ENCODE data around the gene YLPM1.
A peak's percentile ranks its signal among the peaks of the same experiment; 100 is the strongest.

Gene YLPM1

DNA sequence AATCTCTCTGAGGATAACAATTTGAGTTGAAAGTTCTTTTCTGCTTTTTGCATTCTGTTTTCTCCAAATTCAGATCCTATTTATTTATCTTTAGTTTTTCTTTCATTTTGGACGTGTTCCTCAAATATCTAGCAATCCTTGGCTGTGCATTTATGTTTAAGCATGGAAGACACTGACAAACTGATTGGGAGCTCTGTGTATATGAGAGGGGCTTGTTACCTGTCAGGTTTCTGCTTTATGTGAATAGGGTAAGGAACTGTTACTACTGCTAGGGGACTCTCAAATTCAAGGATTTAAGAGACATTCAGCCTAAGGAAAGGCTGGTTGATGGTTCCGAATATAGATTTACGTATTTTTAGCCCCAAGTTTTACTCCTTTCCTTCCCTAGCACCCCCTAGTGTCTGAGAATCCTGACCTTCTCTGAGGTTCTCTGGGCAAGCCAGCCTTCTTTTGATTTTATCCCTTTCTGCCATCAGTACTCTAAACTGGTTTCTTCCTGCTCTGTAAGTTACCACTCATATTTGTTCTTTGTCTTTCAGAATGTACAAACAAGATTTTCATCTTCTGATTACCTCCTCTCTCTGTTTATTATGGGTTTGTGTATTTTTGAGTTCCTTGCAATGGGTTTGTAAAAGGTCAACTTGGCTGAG, 30.5 kb downstream of the YLPM1 start:
- DNase-seq: no peak

DNA sequence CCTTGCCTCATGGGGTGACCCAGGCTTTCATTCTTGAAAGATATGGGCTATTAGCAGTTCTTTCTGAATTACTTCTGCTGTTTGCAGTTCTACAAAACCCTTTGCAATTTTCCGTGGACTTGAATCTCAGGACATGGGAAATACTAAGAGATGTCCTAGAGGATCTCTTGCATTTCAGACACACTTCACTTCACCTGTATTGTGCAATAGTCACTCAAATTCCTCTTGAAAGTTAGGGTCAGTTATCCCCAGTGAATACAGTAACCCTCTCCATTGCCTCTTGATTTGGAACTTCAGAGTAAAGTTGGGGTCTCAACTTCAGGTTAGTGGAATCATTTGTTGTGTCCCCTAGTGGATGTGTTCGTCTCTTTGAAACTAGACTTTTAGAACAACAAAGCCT, 31.8 kb downstream of the YLPM1 start:
- no peak for DNase-seq

DNA sequence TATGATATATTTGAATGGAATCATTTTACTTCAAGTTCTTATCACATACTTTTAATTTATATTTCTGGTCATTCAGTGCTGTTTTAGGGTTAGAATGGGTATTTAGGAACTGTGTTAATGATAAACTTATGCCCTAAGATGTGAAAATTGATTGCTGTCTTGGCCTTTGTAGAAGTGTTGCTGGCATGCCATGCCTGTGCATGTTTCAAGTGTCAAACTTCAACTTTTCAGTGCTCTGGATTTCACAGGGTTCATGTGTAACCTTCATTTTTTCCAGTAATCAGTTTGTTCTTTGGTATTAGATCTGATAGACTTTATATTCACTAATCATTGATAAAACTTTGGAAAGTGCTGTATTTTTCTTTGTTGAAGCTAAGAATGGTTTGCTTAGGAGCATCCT, 36.6 kb downstream of the YLPM1 start:
- no peak for DNase-seq

DNA sequence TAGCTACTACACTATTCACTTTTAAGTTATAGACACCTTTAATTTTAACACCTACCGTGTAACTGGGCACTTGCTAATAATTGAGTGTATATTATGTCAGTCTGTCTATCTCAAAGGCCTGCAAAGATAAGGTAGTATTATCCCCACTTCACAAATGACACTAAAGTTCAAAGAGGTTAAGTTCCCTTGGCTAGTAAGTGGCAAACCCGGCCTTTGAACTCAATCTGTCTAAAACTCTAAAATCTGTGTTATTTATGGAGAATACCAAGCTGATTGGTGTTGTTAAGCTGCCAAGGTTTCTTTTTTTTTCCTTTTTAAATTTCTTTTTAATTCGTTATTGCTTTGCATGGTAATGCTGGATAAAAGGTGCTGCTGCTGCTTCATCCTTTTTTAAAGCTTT, 37.7 kb downstream of the YLPM1 start:
- DNase-seq: no peak

DNA sequence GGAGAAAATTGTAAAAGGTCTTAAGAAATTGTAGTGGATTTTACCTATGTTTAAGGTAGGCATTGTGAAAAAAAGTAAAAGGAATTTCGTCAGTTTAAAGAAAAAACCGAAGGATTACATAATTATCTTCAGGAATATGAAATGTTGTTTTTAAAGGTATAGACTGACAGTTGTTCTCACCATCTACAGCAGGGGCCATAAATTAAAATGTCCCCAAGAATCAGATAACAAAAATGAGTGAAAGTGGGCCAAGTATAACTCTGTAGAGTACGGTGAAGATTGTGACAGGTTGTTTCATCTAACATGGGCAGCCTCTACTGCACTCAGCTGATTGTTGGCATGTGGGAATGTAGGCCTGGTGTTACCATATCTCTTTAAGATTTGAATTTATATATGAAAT, 38.3 kb downstream of the YLPM1 start:
- DNase-seq: no peak

DNA sequence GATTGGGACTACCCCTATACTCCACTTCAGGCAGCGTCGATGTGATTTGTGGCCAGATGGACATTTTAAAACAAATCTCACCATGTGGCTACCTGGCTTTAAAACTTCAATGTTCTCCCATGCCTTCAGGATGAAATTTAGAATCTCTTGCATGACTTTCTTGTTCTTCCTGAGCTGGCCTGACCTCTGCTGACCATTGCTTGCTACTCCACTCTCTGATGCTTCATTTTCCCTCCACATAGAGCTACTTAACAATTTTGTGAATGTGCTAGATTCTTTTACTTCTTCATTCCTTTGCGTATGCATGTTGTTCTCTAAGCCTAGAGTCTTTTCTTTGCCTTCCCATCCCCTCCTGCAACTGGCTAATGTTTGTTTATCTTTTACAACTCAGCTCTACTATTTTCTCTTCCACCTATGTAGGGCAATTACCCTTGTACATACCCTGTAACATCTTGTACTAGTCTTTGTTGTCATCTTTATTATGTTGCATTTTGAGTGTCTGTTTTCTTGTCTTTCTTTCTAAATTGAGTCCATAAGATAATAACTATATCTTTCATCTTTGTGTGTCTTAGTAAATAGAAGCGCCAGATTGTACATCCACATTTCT, 41.2 kb downstream of the YLPM1 start:
- DNase-seq: peak; percentile 62

DNA sequence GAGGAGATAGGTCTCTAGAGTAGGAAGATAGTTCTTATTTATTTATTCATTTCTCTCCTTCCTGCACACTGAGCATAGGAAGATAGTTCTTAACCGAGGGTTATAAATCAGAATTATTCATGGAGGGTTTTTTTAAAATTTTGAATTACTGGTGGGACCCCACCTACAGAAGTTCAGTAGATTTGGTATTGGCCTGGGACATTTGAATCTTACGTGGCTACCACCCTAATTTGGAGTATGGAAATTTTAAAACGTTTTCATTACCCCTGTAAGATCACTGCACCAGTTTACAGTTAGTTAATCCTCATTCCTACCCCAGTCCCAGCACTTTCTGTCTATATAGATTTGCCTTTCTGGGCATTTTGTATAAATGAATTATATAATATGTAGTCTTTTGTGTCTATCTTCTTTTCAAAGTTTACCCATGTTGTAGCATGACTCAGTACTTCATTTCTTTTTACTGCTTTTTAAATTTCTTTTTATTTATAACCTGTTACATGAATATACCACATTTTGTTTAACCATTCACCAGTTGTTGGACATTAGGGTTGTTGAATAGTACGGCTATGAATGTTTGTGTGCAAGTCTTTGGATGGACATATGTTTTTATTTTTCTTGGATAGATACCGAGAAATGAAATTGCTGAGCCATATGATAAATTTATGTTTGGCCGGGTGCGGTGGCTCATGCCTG, 44.9 kb downstream of the YLPM1 start:
- DNase-seq: no peak

DNA sequence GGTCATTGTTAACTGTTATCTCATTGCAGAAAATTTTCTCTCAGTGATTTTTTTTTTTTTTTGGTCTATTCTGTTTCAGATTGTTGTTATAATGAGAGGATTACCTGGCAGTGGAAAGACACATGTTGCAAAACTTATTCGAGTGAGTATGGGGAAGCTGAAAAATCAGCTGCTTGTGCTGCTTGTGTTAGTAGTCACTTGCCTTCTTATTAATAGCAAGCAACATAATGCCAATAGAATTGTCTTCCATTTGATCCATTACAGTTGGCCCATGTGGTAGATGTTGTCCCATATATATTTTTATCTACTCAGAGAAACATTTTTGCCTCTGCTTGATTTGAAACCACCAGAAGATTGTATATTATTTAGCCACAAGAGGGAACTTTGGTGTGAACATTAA, 53.0 kb downstream of the YLPM1 start:
- DNase-seq: no peak

DNA sequence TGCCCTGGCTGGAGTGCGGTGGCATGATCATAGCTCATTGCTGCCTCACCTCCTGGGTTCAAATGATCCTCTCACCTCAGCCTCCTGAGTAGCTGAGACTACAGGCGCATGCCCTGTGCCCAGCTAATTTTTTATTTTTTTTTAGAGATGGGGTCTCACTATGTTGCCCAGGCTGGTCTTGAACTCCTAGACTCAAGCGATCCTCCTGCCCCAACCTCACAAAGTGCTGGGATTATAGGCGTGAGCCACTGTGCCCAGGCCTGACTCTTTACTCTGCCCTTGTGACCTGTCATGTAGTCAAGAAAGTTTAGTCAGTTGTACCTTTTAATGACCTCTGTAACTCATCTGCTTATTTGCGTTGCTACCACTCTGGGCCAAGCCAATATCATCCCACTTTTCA, 57.2 kb downstream of the YLPM1 start:
- DNase-seq: no peak

DNA sequence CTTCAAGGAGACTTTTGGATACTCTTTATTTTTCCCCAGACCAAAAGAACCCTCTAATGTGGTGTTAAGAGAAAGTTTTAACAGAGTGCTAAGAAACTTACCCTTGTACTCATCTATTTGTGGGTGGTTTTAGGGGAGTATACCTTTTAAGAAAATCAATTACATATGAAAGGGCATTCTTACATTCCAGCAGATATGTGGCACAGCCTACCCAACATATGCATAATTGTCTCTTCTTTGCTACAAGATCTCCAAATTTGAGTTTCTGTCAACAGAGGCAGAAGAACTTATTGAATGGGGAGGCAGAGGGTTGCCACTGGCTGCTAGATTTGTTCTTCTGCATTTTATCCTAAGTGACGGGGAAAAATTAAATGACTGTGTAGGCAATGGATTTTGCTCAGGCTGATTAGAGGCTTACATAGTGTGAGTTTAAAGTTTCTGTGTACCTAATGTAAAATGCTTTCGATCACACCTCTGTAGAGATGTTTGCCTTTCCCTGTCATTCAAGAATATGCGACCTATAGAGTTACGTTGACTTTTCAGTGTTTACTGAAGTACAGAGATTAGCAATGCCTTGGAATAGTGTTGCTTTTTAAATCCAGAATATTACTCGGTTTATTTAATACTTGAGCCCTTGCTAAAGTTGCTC, 58.3 kb downstream of the YLPM1 start:
- no peak for DNase-seq

DNA sequence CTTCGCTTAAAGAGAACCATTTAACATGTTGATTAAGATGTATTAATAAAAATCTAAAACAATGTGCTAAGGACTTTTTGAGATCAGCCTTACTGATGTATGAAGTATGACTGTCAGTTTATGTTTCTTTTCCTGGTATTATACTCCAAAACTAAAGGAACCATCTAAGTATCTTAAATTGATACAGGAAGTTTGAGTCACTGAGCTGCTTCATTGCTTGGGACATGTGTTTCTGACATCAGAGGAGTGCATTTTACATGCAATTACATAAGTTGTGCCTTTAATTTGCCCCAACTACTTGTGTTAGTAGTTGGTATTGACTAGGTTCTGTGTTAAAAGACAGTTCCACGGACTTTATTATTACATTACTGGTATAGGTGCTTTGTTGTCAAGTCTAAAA, 61.9 kb downstream of the YLPM1 start:
- peak; percentile 57 for DNase-seq

DNA sequence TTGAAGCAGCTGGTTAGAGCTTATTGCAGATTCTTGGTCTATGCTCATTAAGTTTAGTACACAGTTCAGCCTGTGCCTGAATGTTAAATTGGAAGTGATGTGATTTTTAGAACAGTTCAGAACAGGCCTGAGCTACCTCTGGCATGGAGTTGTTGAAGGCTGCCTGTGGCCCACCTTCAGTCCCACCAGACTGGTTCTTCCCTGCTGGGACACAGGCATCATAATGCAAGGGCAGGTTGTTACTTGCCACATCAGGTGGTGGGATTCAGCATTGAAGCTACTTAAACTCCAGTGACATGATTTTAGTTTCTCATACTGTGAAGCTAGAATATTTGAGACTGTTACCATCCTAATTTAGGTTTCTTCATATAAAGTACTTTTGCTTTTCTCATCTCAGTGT, 63.5 kb downstream of the YLPM1 start:
- DNase-seq: no peak

DNA sequence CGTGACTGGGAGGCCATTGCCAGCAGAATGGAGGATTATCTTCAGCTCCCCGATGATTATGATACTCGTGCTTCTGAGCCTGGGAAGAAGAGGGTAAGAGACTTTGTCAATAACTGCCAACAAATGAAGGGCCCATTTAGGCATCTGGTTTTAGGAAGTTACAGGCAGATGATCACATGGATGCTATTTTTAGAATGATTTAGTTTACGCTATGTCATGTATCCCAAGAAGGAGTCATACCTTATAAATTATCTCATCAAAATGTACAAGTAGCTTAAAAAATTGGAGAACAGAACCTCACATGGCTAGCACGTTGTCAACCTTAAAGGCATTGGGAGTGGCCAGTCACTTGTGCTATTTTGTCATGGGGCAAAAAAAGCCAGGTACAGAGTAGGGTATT, 66.1 kb downstream of the YLPM1 start:
- no peak for DNase-seq

DNA sequence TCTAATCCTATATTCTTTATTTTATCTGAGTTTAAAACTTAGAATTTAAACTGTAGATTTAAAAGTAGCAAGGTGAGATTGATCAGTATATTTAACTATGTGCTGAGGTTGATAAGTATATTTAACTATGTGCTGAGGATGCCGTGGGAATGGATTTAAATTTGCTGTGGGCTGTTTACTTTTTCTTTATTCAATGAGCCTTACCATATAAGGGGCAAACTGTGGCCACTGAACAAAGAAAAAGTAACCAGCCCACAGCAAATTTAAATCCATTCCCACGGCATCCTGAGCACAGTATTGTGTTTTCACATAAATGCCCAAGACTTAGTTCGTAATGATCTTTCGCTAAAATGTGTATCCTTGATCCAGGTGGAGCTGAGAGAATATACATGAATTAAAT, 69.7 kb downstream of the YLPM1 start:
- no peak for DNase-seq

DNA sequence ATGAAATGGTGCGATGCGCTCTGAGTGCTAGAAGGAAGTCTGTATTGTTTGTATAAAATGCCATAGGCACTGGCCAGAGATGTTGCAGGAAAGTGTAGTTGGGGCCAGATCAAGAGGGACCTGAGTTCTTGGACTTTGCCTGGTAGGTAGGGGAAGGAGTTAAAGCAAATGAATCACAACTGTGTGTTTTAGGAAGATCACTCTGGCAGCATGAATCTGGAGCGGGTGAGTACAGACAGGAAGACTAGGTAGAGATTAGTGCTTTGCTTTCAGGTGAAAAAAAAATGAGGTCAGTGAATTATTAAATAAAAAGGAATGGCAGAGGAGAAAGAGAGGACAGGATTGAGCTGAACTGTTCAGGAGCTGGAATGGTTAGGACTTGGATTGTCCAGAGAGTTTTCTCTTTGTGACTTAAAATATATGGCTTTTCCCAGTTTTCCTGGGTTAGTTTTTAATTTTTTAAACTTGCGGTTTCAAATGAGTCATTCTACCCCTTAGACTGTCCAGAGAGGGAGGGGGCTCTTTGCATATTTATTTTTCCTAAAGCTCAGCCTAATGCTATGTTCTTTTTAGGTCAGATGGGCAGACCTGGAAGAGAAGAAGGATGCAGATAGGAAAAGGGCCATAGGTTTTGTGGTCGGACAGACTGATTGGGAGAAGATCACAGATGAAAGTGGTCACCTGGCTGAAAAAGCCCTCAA, 71.7 kb downstream of the YLPM1 start:
- peak; percentile 22 for DNase-seq

DNA sequence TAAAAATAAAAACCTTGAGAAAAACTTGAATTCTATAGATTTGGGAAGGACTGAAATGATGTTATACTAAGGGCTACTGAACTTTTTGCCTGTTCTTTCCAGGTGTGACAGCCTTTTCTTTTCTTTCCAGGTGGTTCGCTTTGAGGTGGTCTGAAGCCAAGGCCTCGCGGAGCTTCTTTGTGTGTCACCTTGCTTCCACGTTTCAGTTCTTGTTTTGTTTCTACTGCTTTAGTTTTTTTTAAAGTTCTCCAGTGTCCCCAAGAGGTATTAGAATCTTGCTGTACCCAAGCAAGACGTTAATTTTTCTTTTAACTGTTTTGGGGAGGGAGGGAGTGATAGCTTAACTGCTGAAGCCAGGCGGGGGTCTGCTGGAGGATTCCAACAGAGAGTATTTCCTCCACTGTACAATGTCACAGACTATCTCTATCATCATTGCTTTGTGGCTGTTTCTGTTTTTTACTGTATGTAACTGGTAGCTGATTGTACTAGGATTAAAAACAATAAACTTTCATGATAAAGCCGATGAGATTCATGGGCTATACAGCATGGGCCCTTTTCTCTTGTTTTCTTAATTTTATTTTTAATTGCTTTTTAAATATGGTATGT, 72.6 kb downstream of the YLPM1 start:
- DNase-seq: no peak

DNA sequence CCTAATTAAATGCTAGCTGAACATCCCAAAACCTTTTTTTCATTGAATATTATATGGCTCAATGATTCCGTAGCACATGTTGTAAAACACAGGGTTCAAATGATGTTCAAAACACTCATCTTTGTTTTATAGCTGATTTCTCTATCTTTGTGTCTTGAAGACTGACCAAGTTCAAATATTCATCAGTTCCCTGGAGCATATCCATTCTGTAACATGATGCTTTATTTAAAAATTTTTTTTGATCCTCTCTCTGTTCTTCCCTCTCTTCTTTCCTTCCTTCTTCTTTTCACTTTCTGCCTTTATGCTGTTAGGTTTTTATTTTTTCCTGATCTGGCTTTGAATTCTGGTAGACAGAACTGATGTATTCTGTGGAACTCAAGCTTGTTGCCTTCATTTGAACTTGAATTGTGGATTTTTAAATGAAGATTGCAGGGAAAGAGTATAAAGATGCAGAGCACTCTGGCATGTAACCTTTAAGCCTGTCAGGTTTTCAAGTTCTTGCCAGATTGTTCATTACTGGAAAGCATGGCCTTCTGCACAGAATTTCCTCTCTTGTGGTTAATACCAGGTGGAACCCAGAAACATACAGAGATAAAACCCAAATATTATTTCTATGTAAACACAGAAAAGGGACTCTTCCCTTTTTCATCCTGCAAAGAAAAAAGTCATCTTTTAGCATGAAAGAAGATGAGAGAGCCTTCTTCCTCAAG, 73.3 kb downstream of the YLPM1 start:
- DNase-seq: no peak

DNA sequence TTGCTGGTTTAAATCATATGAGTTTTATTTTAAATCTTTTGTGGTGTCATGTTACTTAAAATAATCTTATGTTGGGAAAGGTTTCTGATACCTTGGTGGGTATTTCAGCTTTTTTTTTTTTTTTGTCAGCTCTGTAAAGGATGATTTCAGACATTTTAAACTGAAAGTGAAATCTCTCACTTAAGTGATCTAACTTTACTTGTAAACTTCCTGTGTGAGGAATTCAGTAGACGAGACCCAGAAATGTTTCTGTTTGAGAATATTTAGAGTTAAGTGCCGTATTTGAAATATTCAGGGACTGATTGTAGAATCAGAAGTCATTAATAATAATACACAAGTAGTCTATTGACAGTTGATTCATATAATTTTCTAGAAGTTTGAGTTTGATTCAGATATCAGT, 75.0 kb downstream of the YLPM1 start:
- DNase-seq: no peak

DNA sequence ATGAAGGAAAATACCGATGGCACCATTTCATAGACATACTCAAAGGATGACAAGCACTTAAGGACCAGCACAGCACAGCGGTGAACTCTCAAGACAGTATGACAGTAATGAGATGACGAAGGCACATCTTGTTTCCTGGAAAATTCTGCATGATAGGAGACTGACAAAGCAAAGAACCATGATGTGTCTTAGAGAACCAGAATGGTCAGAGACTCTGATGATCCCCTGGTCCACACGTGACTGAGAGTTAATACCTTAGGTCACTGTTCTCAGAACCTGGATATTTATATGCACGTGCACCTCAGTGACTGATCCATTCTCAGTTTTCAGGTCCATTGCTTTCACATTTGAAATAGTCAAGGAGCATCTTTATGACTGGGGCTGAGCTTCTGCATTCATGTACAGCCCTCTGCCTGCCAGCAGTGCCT, 77.5 kb downstream of the YLPM1 start:
- DNase-seq: no peak

DNA sequence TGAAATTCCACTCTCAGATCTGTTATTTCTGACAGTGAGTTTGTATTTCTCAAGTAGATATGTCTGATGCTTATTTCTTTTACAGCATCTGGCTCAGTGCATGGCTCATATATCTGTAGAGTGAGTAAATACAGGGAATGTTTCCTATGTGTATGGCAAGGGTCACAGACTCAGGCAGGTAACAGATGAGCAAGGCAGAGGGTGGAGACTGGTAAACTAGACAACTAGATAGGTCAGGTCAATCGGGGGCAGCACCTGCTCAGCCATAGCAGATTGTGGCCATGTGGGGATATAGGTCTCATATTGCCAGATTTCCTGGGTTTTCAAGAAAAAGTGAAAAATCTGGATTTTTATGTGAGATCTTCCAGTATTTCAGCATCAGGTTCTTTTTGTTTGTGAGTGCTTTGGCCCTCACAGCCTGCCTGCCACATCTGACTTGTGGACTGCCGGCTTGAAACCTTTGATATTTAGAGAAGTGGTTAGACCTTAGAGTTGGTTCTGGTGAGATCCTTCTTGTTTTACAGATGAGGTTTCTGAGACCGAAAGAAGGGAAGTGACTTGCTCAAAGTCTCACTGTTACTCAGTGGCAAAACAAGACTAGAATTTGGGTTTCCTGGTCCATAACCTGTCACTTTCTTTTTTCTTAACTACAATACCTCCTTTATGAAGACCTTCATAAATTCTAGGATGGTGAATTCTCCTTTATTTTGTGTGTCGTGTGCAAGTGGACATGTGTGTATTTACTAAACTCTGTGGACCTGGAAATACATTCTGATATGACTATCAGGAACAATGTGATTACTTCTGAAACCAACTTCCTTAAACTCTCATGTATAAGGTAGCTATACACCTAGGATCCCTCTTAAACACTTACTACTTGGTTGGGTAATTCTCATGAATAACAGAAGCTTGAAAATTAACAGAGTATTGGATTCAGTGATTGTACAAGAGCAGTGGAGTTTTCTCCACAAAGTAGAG, 78.4 kb downstream of the YLPM1 start:
- DNase-seq: no peak

DNA sequence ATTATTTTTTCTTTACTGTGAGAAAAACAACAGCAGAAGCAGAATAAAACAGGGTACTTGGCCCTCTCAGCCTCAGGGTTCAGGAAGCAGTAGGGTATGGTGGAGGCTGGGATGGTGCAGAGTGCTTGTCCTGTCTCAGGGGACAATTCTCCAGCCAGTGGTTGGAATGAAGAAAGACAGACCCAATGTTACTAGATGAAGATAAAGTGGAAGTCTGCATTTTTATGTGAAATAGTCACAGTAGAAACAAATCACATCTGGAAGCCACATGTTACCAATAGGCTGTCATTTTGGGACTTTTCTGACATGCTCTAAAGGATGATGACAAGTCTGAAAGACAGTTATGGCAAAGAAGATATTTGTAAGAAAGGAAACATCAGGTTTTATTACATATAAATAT, 80.5 kb downstream of the YLPM1 start:
- DNase-seq: peak; percentile 73
